Activated T-helper 1 cell treated with anti-CD3 and anti-CD28 coated beads, Interleukin-12 subunit alpha, Interleukin-12 subunit beta, Interleukin-2, Interleukin-4 antibody, amounts not matched to agents 30 ng/mL and 10 ng/mL and 1 ng/mL, durations not matched to agents 14 hours and 24 hours and 36 hours (primary cell): ENCODE data around the gene ACAD8. TPM values are rescaled to one million over a fixed set of nuclear protein-coding genes. Genes with fewer than 3 reads are reported as not detected.

Source experiments
- DNase-seq: peaks from one replicate; pipeline ENCODE4 v3.0.0; 2021; ENCODE audit warnings: low spot score
- H3K27ac Mint-ChIP-seq: one replicate; pipeline ENCODE4 v1.8.0; 2021; ENCODE audit warnings: mild to moderate bottlenecking, mixed read lengths
- H3K27me3 Mint-ChIP-seq: one replicate; pipeline ENCODE4 v1.8.0; 2022; ENCODE audit warnings: mild to moderate bottlenecking, moderate library complexity, mixed read lengths; ENCODE audit not compliant: insufficient read depth
- H3K36me3 Mint-ChIP-seq: one replicate; pipeline ENCODE4 v1.8.0; 2021; ENCODE audit warnings: low read depth, mixed read lengths
- H3K4me1 Mint-ChIP-seq: one replicate; pipeline ENCODE4 v1.8.0; 2021; ENCODE audit warnings: low read depth, mixed read lengths
- H3K4me3 Mint-ChIP-seq: one replicate; pipeline ENCODE4 v1.8.0; 2021; ENCODE audit warnings: mild to moderate bottlenecking, moderate library complexity, mixed read lengths
- H3K9me3 Mint-ChIP-seq: one replicate; pipeline ENCODE4 v1.8.0; 2021; ENCODE audit warnings: mixed read lengths
- intact Hi-C: fragments of 100-400 bp; cut with micrococcal nuclease; formaldehyde crosslinking; loops from one replicate; pipeline ENCODE4 v1.15.1; 2024
- total RNA-seq: library from RNA; stranded (reverse); gene quantifications from 2 replicates; pipeline ENCODE4 v1.2.3, GENCODE V29; 2022

ACAD8 gene
- total RNA-seq, 1 donor from 2014 or later, result 26.2 TPM

GRCh38 chr11:134261626-134262488 lies 8.5 kb downstream of the ACAD8 start:
- Mint-ChIP-seq H3K9me3 (no peaks in the 10 kb centered on the region), H3K4me3 (no peak overlapping the region), H3K27me3 (no peaks in the 10 kb centered on the region), H3K27ac (no peak overlapping the region), H3K4me1 (peaks cover 8% of the 10 kb centered on the region), H3K36me3 (peaks cover 25% of the 10 kb centered on the region)
- peak; percentile 30 for DNase-seq
- intact Hi-C loops, result loop anchor here (1.0 kb wide), 1 partner anchor 13 kb away; no protein-coding TSS in a partner anchor

GRCh38 chr11:134264966-134265764 lies 11.8 kb downstream of the ACAD8 start:
- no peak for DNase-seq
- H3K27ac Mint-ChIP-seq, result no peak overlapping the region
- H3K27me3 Mint-ChIP-seq, result no peaks in the 10 kb centered on the region
- H3K4me3 Mint-ChIP-seq, result no peak overlapping the region
- no peaks in the 10 kb centered on the region for H3K9me3 Mint-ChIP-seq
- peaks cover 21% of the 10 kb centered on the region for H3K4me1 Mint-ChIP-seq
- intact Hi-C loops, result no loop called here
- peaks cover 21% of the 10 kb centered on the region for H3K36me3 Mint-ChIP-seq

GRCh38 chr11:134266440-134266839 lies 13.1 kb downstream of the ACAD8 start:
- H3K9me3 Mint-ChIP-seq, result no peaks in the 10 kb centered on the region
- H3K27ac Mint-ChIP-seq, result no peak overlapping the region
- DNase-seq, result no peak
- intact Hi-C loops, result no loop called here
- no peaks in the 10 kb centered on the region for H3K27me3 Mint-ChIP-seq
- H3K4me1 Mint-ChIP-seq, result peaks cover 30% of the 10 kb centered on the region
- H3K36me3 Mint-ChIP-seq, result peaks cover 20% of the 10 kb centered on the region
- no peak overlapping the region for H3K4me3 Mint-ChIP-seq

GRCh38 chr11:134266841-134267251 lies 13.5 kb downstream of the ACAD8 start:
- Mint-ChIP-seq H3K27ac (no peak overlapping the region), H3K36me3 (peaks cover 21% of the 10 kb centered on the region), H3K4me1 (peaks cover 30% of the 10 kb centered on the region), H3K4me3 (no peak overlapping the region), H3K27me3 (no peaks in the 10 kb centered on the region), H3K9me3 (no peaks in the 10 kb centered on the region)
- intact Hi-C loops, result no loop called here
- DNase-seq, result no peak

- intact Hi-C loops, result no loop called here
These were observed 14.1 kb downstream of the ACAD8 start for GRCh38 chr11:134267461-134267860.

GRCh38 chr11:134267966-134268365 lies 14.6 kb downstream of the ACAD8 start:
- Mint-ChIP-seq H3K9me3 (no peaks in the 10 kb centered on the region), H3K4me3 (no peak overlapping the region), H3K27me3 (no peaks in the 10 kb centered on the region), H3K36me3 (peaks cover 23% of the 10 kb centered on the region), H3K27ac (no peak overlapping the region), H3K4me1 (peaks cover 39% of the 10 kb centered on the region)
- intact Hi-C loops, result no loop called here
- no peak for DNase-seq

More at GRCh38 chr11:134267461-134267860, 14.1 kb downstream of the ACAD8 start:
- no peak overlapping the region for H3K4me3 Mint-ChIP-seq
- H3K36me3 Mint-ChIP-seq, result peaks cover 21% of the 10 kb centered on the region
- H3K27me3 Mint-ChIP-seq, result no peaks in the 10 kb centered on the region
- no peaks in the 10 kb centered on the region for H3K9me3 Mint-ChIP-seq
- H3K4me1 Mint-ChIP-seq, result peaks cover 34% of the 10 kb centered on the region
- DNase-seq, result no peak
- no peak overlapping the region for H3K27ac Mint-ChIP-seq

- H3K27ac Mint-ChIP-seq, result peak overlapping the region; percentile 63
- H3K4me1 Mint-ChIP-seq, result peaks cover 61% of the 10 kb centered on the region
- H3K27me3 Mint-ChIP-seq, result no peaks in the 10 kb centered on the region
- H3K4me3 Mint-ChIP-seq, result peak overlapping the region; percentile 28
- intact Hi-C loops, result no loop called here
- peaks cover 16% of the 10 kb centered on the region for H3K36me3 Mint-ChIP-seq
- H3K9me3 Mint-ChIP-seq, result no peaks in the 10 kb centered on the region
- peak; percentile 40 for DNase-seq
These were observed 16.9 kb downstream of the ACAD8 start for GRCh38 chr11:134270250-134270714.

GRCh38 chr11:134271978-134272377 lies 18.6 kb downstream of the ACAD8 start:
- Mint-ChIP-seq H3K9me3 (no peaks in the 10 kb centered on the region), H3K4me3 (no peak overlapping the region), H3K27me3 (no peaks in the 10 kb centered on the region), H3K27ac (no peak overlapping the region), H3K4me1 (peaks cover 54% of the 10 kb centered on the region), H3K36me3 (peaks cover 14% of the 10 kb centered on the region)
- no peak for DNase-seq
- intact Hi-C loops, result no loop called here

- DNase-seq, result no peak
- Mint-ChIP-seq H3K27me3 (peaks cover 2% of the 10 kb centered on the region), H3K4me1 (peaks cover 55% of the 10 kb centered on the region), H3K4me3 (peak overlapping the region; percentile 65), H3K36me3 (peaks cover 16% of the 10 kb centered on the region), H3K27ac (peak overlapping the region; percentile 45), H3K9me3 (no peaks in the 10 kb centered on the region)
- intact Hi-C loops, result no loop called here
These were observed 19.3 kb downstream of the ACAD8 start for GRCh38 chr11:134272381-134273316.

GRCh38 chr11:134273317-134273712 lies 19.9 kb downstream of the ACAD8 start:
- Mint-ChIP-seq H3K4me1 (peaks cover 55% of the 10 kb centered on the region), H3K4me3 (peak overlapping the region; percentile 65), H3K27ac (no peak overlapping the region), H3K9me3 (no peaks in the 10 kb centered on the region), H3K27me3 (peaks cover 2% of the 10 kb centered on the region), H3K36me3 (peaks cover 11% of the 10 kb centered on the region)
- intact Hi-C loops, result no loop called here
- DNase-seq, result no peak

- Mint-ChIP-seq H3K27me3 (peaks cover 2% of the 10 kb centered on the region), H3K9me3 (no peaks in the 10 kb centered on the region), H3K36me3 (peaks cover 17% of the 10 kb centered on the region), H3K4me1 (peaks cover 59% of the 10 kb centered on the region), H3K4me3 (peak overlapping the region; percentile 96), H3K27ac (peak overlapping the region; percentile 93)
- no peak for DNase-seq
- intact Hi-C loops, result loop anchor here (1.0 to 5.0 kb wide), 4 partner anchors 13 to 328 kb away; partner anchors contain the start of genes ACAD8 and THYN1
These were observed 21.8 kb downstream of the ACAD8 start for GRCh38 chr11:134275188-134275533.
